ENCODE data around the gene ILKAP. TPM values are rescaled to one million over a fixed set of nuclear protein-coding genes. Genes with fewer than 3 reads are reported as not detected.

ILKAP gene
- total RNA-seq, 1 experiment from 2014 or later: 41.5 TPM

GRCh38 chr2:238162846-238163441 is 40.6 kb downstream of the ILKAP start:
- Histone ChIP-seq H4K5ac (ENCODE audit: insufficient read length, low read depth, low read length) (no peak overlapping the region), H3K27ac (ENCODE audit: insufficient read length, low read depth, low read length) (no peak overlapping the region), H3K4me1 (ENCODE audit: insufficient read depth, low read length) (no peaks in the 10 kb centered on the region), H4K8ac (replicated peaks; ENCODE audit: insufficient read length, low read depth, low read length) (no peak overlapping the region), H3K18ac (ENCODE audit: insufficient read length, low read depth, low read length) (no peak overlapping the region), H3K4me2 (ENCODE audit: insufficient read depth, insufficient read length, low read length) (peak overlapping the region; percentile 32), H3T11ph (ENCODE audit: low read length) (no peak overlapping the region), H2BK120ac (ENCODE audit: low read depth, low read length, poor library complexity, severe bottlenecking) (no peak overlapping the region), H3K56ac (ENCODE audit: insufficient read length, low read depth, low read length) (no peak overlapping the region), H2BK12ac (ENCODE audit: insufficient read length, low read depth, low read length) (no peak overlapping the region), H4K91ac (ENCODE audit: insufficient read length, low read depth, low read length) (no peak overlapping the region), H3K79me1 (ENCODE audit: insufficient read depth, low read depth, low read length, poor library complexity, severe bottlenecking) (no peaks in the 10 kb centered on the region), H3K9ac (ENCODE audit: extremely low read depth, insufficient read length, low read length) (no peak overlapping the region), H4K20me1 (ENCODE audit: control insufficient read depth, insufficient read depth, insufficient read length) (no peaks in the 10 kb centered on the region), H2BK15ac (ENCODE audit: low read depth, low read length) (no peak overlapping the region), H3K23ac (ENCODE audit: insufficient read length, low read depth, low read length) (no peak overlapping the region), H2AFZ (ENCODE audit: low read length) (no peak overlapping the region), H2AK5ac (ENCODE audit: insufficient read length, low read length) (no peak overlapping the region), H3K23me2 (ENCODE audit: insufficient read length, low read depth, low read length, poor library complexity, severe bottlenecking) (peaks cover 10% of the 10 kb centered on the region), H3K79me2 (ENCODE audit: insufficient read depth, low read length) (no peaks in the 10 kb centered on the region), H3K4ac (ENCODE audit: low read depth, low read length) (no peak overlapping the region), H3K27me3 (ENCODE audit: insufficient read depth, low read length) (peaks cover 15% of the 10 kb centered on the region; the same call in 1 of the 2 replicates), H3K9me3 (ENCODE audit: control insufficient read depth, low read depth, low read length) (no peaks in the 10 kb centered on the region), H3K14ac (ENCODE audit: insufficient read depth, low read length) (no peak overlapping the region), H2BK20ac (ENCODE audit: low read depth, low read length, poor library complexity, severe bottlenecking) (no peak overlapping the region), H2BK5ac (ENCODE audit: insufficient read length, low read length) (no peak overlapping the region)
- WGBS (ENCODE audit: extremely low coverage, insufficient read length, low lambda C conversion rate): no CpG with 5 or more reads among the region's 15 CpGs
- Mint-ChIP-seq H3K27ac (no peak overlapping the region), H3K27me3 (ENCODE audit: low read depth) (peaks cover 62% of the 10 kb centered on the region), H3K4me3 (peak overlapping the region; percentile 33 to 62; a peak in 3 of 5 replicates), H3K4me1 (peaks cover 11 to 14% of the 10 kb centered on the region in 2 experiments), H3K9me3 (peaks cover 0 to 4% of the 10 kb centered on the region in 2 experiments; a peak in 1 of 5 replicates), H3K36me3 (ENCODE audit: insufficient read depth in 1 of 3, low read depth in 3 of 3) (peaks cover 0 to 5% (median 0%) of the 10 kb centered on the region in 3 experiments; a peak in 2 of 7 replicates)
- no peak for DNase-seq
- TF ChIP-seq CTCF (conservative IDR thresholded peaks at IDR 0.05): no peak

All from H9 (cell line).